Natural killer cell (primary cell): ENCODE results near the gene RPAP2. TPM values are rescaled to one million over a fixed set of nuclear protein-coding genes. Genes with fewer than 3 reads are reported as not detected.

Experiments
- ATAC-seq, 3 donors: fragments of 150-1000 bp in 2 of 3; fragments of 200-7000 bp in 1 of 3; cut with Tn5 transposase; 1 replicate in 1 of 3; 2 replicates in 2 of 3; pipeline ENCODE4 v1.10.0; 2021; ENCODE audit warnings: mild to moderate bottlenecking in 2 of 3, moderate library complexity in 2 of 3
- DNase-seq, 2 donors: peaks; one replicate each; pipeline versions ENCODE4 v3.0.0 to v3.0.0-alpha.2; 2013 to 2021; ENCODE audit warnings: mixed read lengths in 1 of 2
- H3K27ac ChIP-seq: one replicate; pipeline ENCODE4 v1.5.1; 2013; ENCODE audit warnings: mild to moderate bottlenecking, low read length
- H3K27me3 ChIP-seq: one replicate; pipeline ENCODE4 v1.6.1; 2013; ENCODE audit warnings: low read length; ENCODE audit not compliant: control insufficient read depth, insufficient read depth
- H3K36me3 ChIP-seq: one replicate; pipeline ENCODE4 v1.6.1; 2013; ENCODE audit warnings: low read length; ENCODE audit not compliant: control insufficient read depth, insufficient read depth
- H3K4me1 ChIP-seq: one replicate; pipeline ENCODE4 v1.6.1; 2013; ENCODE audit warnings: low read length; ENCODE audit not compliant: control insufficient read depth, insufficient read depth
- H3K4me3 ChIP-seq: one replicate; pipeline ENCODE4 v1.5.1; 2013; ENCODE audit warnings: low read length
- H3K9me3 ChIP-seq: one replicate; pipeline ENCODE4 v1.6.1; 2013; ENCODE audit warnings: low read length; ENCODE audit not compliant: control insufficient read depth, insufficient read depth
- H3K27ac Mint-ChIP-seq, 2 donors: one replicate each; pipeline ENCODE4 v1.8.0; 2022; ENCODE audit warnings: mild to moderate bottlenecking in 2 of 2, mixed read lengths in 2 of 2, moderate library complexity in 1 of 2
- H3K27me3 Mint-ChIP-seq, 2 donors: one replicate each; pipeline ENCODE4 v1.8.0; 2022; ENCODE audit warnings: low read depth in 2 of 2, mixed read lengths in 2 of 2
- H3K36me3 Mint-ChIP-seq: one replicate; pipeline ENCODE4 v1.8.0; 2022; ENCODE audit warnings: mixed read lengths
- H3K4me1 Mint-ChIP-seq, 2 donors: one replicate each; pipeline ENCODE4 v1.8.0; 2022; ENCODE audit warnings: mixed read lengths in 2 of 2
- H3K4me3 Mint-ChIP-seq: one replicate; pipeline ENCODE4 v1.8.0; 2022; ENCODE audit warnings: mild to moderate bottlenecking, moderate library complexity, mixed read lengths
- H3K9me3 Mint-ChIP-seq, 2 donors: one replicate each; pipeline ENCODE4 v1.8.0; 2022; ENCODE audit warnings: mixed read lengths in 2 of 2
- CTCF ChIP-seq: fragments of 200-600 bp; IDR thresholded peaks from one replicate; pipeline ENCODE4 v1.8.0; 2022; ENCODE audit warnings: antibody characterized with exemption
- WGBS: methylation state at CpG from one replicate; pipeline ENCODE4 v1.1.7; 2013; ENCODE audit warnings: missing lambda C conversion rate; ENCODE audit not compliant: insufficient coverage; 5-methylcytosine and 5-hydroxymethylcytosine counted together
- intact Hi-C: fragments of 100-400 bp; cut with micrococcal nuclease; formaldehyde crosslinking; loops from one replicate; pipeline ENCODE4 v1.14.2; 2022
- total RNA-seq, 4 donors: library from RNA; stranded (reverse); fragments of 120-200 nt in 1 of 4; gene quantifications; one replicate each; pipeline versions ENCODE4 v1.2.3 to v1.2.4, GENCODE V29; 2013 to 2022

Gene RPAP2
- total RNA-seq, 3 donors from 2014 or later (not counting 1 experiment from before 2014, with no cell fraction given), result 39.4 to 45.7 (median 39.8) TPM

GRCh38 chr1:92439291-92439690 lies 140.4 kb downstream of the RPAP2 start:
- Mint-ChIP-seq H3K9me3 (no peaks in the 10 kb centered on the region), H3K27me3 (no peaks in the 10 kb centered on the region), H3K36me3 (no peaks in the 10 kb centered on the region), H3K4me3 (no peak overlapping the region), H3K27ac (no peak overlapping the region), H3K4me1 (peaks cover 0 to 5% of the 10 kb centered on the region in 2 donors)
- H3K4me1 ChIP-seq, result no peaks in the 10 kb centered on the region
- no peaks in the 10 kb centered on the region for H3K36me3 ChIP-seq
- no peaks in the 10 kb centered on the region for H3K9me3 ChIP-seq
- 100% methylated on average over 1 of the region's 1 CpG for WGBS
- no peak for DNase-seq
- no peak overlapping the region for H3K27ac ChIP-seq
- TF ChIP-seq CTCF, result no peak
- H3K4me3 ChIP-seq, result no peak overlapping the region
- no peak for ATAC-seq
- H3K27me3 ChIP-seq, result no peaks in the 10 kb centered on the region
- intact Hi-C loops, result no loop called here

GRCh38 chr1:92441316-92441696 lies 142.4 kb downstream of the RPAP2 start:
- no peak for DNase-seq
- intact Hi-C loops, result no loop called here
- WGBS, result 95% methylated on average over 9 of the region's 9 CpGs

GRCh38 chr1:92441697-92442342 lies 143.0 kb downstream of the RPAP2 start:
- no peak overlapping the region for H3K4me3 Mint-ChIP-seq
- H3K9me3 ChIP-seq, result no peaks in the 10 kb centered on the region
- H3K27me3 ChIP-seq, result no peaks in the 10 kb centered on the region
- intact Hi-C loops, result no loop called here
- no peaks in the 10 kb centered on the region for H3K27me3 Mint-ChIP-seq
- no peak for DNase-seq
- no peak overlapping the region for H3K27ac ChIP-seq
- peaks cover 0 to 7% of the 10 kb centered on the region in 2 donors for H3K4me1 Mint-ChIP-seq
- H3K27ac Mint-ChIP-seq, result no peak overlapping the region
- WGBS, result 97% methylated on average over 32 of the region's 32 CpGs
- no peaks in the 10 kb centered on the region for H3K36me3 Mint-ChIP-seq
- TF ChIP-seq CTCF, result no peak
- H3K36me3 ChIP-seq, result no peaks in the 10 kb centered on the region
- ATAC-seq, result no peak
- no peaks in the 10 kb centered on the region for H3K4me1 ChIP-seq
- no peak overlapping the region for H3K4me3 ChIP-seq
- no peaks in the 10 kb centered on the region for H3K9me3 Mint-ChIP-seq

More at GRCh38 chr1:92441316-92441696, 142.4 kb downstream of the RPAP2 start:
- H3K36me3 ChIP-seq, result no peaks in the 10 kb centered on the region
- no peak overlapping the region for H3K27ac Mint-ChIP-seq
- no peak overlapping the region for H3K27ac ChIP-seq
- no peaks in the 10 kb centered on the region for H3K36me3 Mint-ChIP-seq
- no peaks in the 10 kb centered on the region for H3K9me3 ChIP-seq
- no peaks in the 10 kb centered on the region for H3K27me3 ChIP-seq
- H3K4me1 Mint-ChIP-seq, result peaks cover 0 to 7% of the 10 kb centered on the region in 2 donors
- no peaks in the 10 kb centered on the region for H3K4me1 ChIP-seq
- no peaks in the 10 kb centered on the region for H3K9me3 Mint-ChIP-seq
- no peak for ATAC-seq
- no peak for TF ChIP-seq CTCF
- no peak overlapping the region for H3K4me3 ChIP-seq
- H3K4me3 Mint-ChIP-seq, result no peak overlapping the region
- no peaks in the 10 kb centered on the region for H3K27me3 Mint-ChIP-seq

- 98% methylated on average over 5 of the region's 5 CpGs for WGBS
- Mint-ChIP-seq H3K4me1 (peaks cover 0 to 7% of the 10 kb centered on the region in 2 donors), H3K27me3 (no peaks in the 10 kb centered on the region), H3K36me3 (no peaks in the 10 kb centered on the region), H3K27ac (no peak overlapping the region), H3K9me3 (no peaks in the 10 kb centered on the region), H3K4me3 (no peak overlapping the region)
- intact Hi-C loops, result no loop called here
- ATAC-seq, result no peak
- Histone ChIP-seq H3K27ac (no peak overlapping the region), H3K9me3 (no peaks in the 10 kb centered on the region), H3K4me3 (no peak overlapping the region), H3K36me3 (no peaks in the 10 kb centered on the region), H3K27me3 (no peaks in the 10 kb centered on the region), H3K4me1 (no peaks in the 10 kb centered on the region)
- no peak for DNase-seq
- TF ChIP-seq CTCF, result no peak
Observed at GRCh38 chr1:92442351-92442750, 143.5 kb downstream of the RPAP2 start.
